Measurements from ENCODE around the gene E2F2.

E2F2 gene

GRCh38 chr1:23481026-23481597 lies 49.9 kb downstream of the E2F2 start:
- DNase-seq: no peak

- no peak for DNase-seq
Measured at GRCh38 chr1:23480187-23481025, 50.6 kb downstream of the E2F2 start.

GRCh38 chr1:23479666-23479941 lies 51.4 kb downstream of the E2F2 start:
- no peak for DNase-seq

- no peak for DNase-seq
Measured at GRCh38 chr1:23478896-23479665, 52.0 kb downstream of the E2F2 start.

GRCh38 chr1:23477359-23478144 lies 53.5 kb downstream of the E2F2 start:
- DNase-seq: no peak

GRCh38 chr1:23475641-23476040 lies 55.4 kb downstream of the E2F2 start:
- no peak for DNase-seq

- peak; percentile 48 for DNase-seq
Measured at GRCh38 chr1:23475134-23475628, 55.9 kb downstream of the E2F2 start.

- no peak for DNase-seq
Measured at GRCh38 chr1:23473037-23473800, 57.8 kb downstream of the E2F2 start.

GRCh38 chr1:23472351-23473036 lies 58.5 kb downstream of the E2F2 start:
- no peak for DNase-seq

- no peak for DNase-seq
Measured at GRCh38 chr1:23471473-23472075, 59.5 kb downstream of the E2F2 start.

GRCh38 chr1:23470282-23471070 lies 60.6 kb downstream of the E2F2 start:
- DNase-seq: no peak

GRCh38 chr1:23469372-23469982 lies 61.6 kb downstream of the E2F2 start:
- DNase-seq: no peak

GRCh38 chr1:23466423-23466989 lies 64.5 kb downstream of the E2F2 start:
- no peak for DNase-seq

GRCh38 chr1:23463286-23463685 lies 67.7 kb downstream of the E2F2 start:
- DNase-seq: no peak

- DNase-seq: no peak
Measured at GRCh38 chr1:23462766-23463165, 68.3 kb downstream of the E2F2 start.

GRCh38 chr1:23461050-23461449 lies 70.0 kb downstream of the E2F2 start:
- DNase-seq: no peak

- no peak for DNase-seq
Measured at GRCh38 chr1:23460519-23460918, 70.5 kb downstream of the E2F2 start.

GRCh38 chr1:23459338-23459757 lies 71.7 kb downstream of the E2F2 start:
- no peak for DNase-seq
